GM12878 (cell line): ENCODE results near the gene LDHA. TPM values are rescaled to one million over a fixed set of nuclear protein-coding genes. Genes with fewer than 3 reads are reported as not detected.

Source experiments
- CEBPB ChIP-seq, 2 experiments: fragments of 150-350 bp in 1 of 2; IDR thresholded peaks; 2 replicates each; pipeline ENCODE4 v1.6.1; 2012 to 2014; ENCODE audit warnings: low read depth in 2 of 2, low read length in 2 of 2, borderline replicate concordance in 1 of 2, inconsistent platforms in 1 of 2
- HCFC1 ChIP-seq: fragments of 150-350 bp; IDR thresholded peaks from 2 replicates; pipeline ENCODE4 v1.6.1; 2014; ENCODE audit warnings: low read length
- IRF4 ChIP-seq: IDR thresholded peaks from 2 replicates; pipeline ENCODE4 v1.6.1; 2011; ENCODE audit warnings: low read depth, low read length
- MTA2 ChIP-seq: fragments of 450-650 bp; IDR thresholded peaks from 2 replicates; pipeline ENCODE4 v1.6.1; 2016; ENCODE audit warnings: low read depth, mild to moderate bottlenecking, moderate library complexity
- PAX8 ChIP-seq: fragments of 450-650 bp; IDR thresholded peaks from 2 replicates; pipeline ENCODE4 v1.6.1; 2017; ENCODE audit warnings: mild to moderate bottlenecking, moderate library complexity
- POLR2AphosphoS2 ChIP-seq: IDR thresholded peaks from 2 replicates; pipeline ENCODE4 v1.6.1; 2011; ENCODE audit warnings: low read depth, mild to moderate bottlenecking, low read length, improper control_type of control experiment, moderate library complexity
- SMAD5 ChIP-seq: IDR thresholded peaks from 2 replicates; pipeline ENCODE4 v1.6.1; 2016; ENCODE audit warnings: antibody characterized with exemption, low read depth
- SP1 ChIP-seq: IDR thresholded peaks from one replicate; pipeline ENCODE4 v1.6.1; 2011; ENCODE audit warnings: low read depth, low read length
- TBL1XR1 ChIP-seq: IDR thresholded peaks from 2 replicates; pipeline ENCODE4 v1.6.1; 2012; ENCODE audit warnings: low read depth, low read length, improper control_type of control experiment
- polyA plus RNA-seq, 11 experiments: library from polyadenylated mRNA; depleted of rRNA in 4 of 11; unstranded in 6 of 11; stranded (reverse) in 5 of 11; fragments of >200 nt; fragmentation: Nextera tagmentation in 4 of 11; fragmentation: Illumina TruSeq in 1 of 11; extraction: Ambion mirVana in 4 of 11; extraction: Trizol in 1 of 11; gene quantifications; 1 replicate in 1 of 11; 2 replicates in 10 of 11; pipeline versions ENCODE4 v1.2.1 to v1.2.3, GENCODE V29; 2011 to 2016; ENCODE audit warnings: inconsistent platforms in 2 of 11, missing spikeins in 2 of 11, low read depth in 1 of 11
- total RNA-seq, 4 experiments: library from RNA; depleted of rRNA in 3 of 4; stranded (reverse); fragments of >200 nt in 3 of 4; fragmentation: Illumina TruSeq in 1 of 4; extraction: Trizol in 1 of 4; gene quantifications; 2 replicates each; pipeline versions ENCODE4 v1.2.1 to v1.2.3, GENCODE V29; 2013 to 2021
- TF ChIP-seq, protein P1 (sequence below): IDR thresholded peaks from 2 replicates; pipeline ENCODE4 v1.6.1; 2012; ENCODE audit warnings: improper control_type of control experiment, low read depth, low read length; ENCODE audit not compliant: insufficient replicate concordance

LDHA gene
- total and polyA plus RNA-seq, 10 of the 15 experiments (the other 5 are each of a cell fraction or from before 2014, with no cell fraction given), result 773 to 2,300 (median 1,367) TPM

DNA sequence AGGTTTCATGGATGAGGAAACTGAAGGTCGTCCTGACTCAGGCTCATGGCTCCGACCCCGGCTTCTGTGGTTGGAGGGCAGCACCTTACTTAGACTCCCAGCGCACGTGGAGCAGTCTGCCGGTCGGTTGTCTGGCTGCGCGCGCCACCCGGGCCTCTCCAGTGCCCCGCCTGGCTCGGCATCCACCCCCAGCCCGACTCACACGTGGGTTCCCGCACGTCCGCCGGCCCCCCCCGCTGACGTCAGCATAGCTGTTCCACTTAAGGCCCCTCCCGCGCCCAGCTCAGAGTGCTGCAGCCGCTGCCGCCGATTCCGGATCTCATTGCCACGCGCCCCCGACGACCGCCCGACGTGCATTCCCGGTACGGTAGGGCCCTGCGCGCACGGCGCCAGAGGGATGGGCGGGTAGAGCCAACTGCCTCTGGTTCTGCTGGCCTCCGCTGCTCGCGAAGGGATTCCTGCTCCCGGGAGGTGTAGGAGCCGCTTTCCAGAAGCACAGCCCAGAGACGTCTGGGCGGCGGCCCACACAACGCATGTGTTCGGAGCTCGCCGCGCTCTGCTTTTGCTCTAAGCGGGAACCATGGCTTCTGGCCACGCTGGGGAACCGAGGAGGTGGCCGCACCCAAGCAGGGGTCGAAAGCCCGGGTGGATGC, at the start of gene LDHA (continued):
- TF ChIP-seq MTA2 (no peak), SMAD5 (peak; percentile 97), PAX8 (no peak), HCFC1 (0 out of 2 replicates have a peak, but pooled peaks have one; percentile 22), CEBPB (IDR thresholded peaks at IDR 0.05; ENCODE audit: borderline replicate concordance in 1 of 2, low read depth in 2 of 2, low read length in 2 of 2) (no peak), TBL1XR1 (no peak), POLR2AphosphoS2 (peak; percentile 99), IRF4 (no peak), SP1 (peak; percentile 54)
- TF ChIP-seq, protein P1, sequence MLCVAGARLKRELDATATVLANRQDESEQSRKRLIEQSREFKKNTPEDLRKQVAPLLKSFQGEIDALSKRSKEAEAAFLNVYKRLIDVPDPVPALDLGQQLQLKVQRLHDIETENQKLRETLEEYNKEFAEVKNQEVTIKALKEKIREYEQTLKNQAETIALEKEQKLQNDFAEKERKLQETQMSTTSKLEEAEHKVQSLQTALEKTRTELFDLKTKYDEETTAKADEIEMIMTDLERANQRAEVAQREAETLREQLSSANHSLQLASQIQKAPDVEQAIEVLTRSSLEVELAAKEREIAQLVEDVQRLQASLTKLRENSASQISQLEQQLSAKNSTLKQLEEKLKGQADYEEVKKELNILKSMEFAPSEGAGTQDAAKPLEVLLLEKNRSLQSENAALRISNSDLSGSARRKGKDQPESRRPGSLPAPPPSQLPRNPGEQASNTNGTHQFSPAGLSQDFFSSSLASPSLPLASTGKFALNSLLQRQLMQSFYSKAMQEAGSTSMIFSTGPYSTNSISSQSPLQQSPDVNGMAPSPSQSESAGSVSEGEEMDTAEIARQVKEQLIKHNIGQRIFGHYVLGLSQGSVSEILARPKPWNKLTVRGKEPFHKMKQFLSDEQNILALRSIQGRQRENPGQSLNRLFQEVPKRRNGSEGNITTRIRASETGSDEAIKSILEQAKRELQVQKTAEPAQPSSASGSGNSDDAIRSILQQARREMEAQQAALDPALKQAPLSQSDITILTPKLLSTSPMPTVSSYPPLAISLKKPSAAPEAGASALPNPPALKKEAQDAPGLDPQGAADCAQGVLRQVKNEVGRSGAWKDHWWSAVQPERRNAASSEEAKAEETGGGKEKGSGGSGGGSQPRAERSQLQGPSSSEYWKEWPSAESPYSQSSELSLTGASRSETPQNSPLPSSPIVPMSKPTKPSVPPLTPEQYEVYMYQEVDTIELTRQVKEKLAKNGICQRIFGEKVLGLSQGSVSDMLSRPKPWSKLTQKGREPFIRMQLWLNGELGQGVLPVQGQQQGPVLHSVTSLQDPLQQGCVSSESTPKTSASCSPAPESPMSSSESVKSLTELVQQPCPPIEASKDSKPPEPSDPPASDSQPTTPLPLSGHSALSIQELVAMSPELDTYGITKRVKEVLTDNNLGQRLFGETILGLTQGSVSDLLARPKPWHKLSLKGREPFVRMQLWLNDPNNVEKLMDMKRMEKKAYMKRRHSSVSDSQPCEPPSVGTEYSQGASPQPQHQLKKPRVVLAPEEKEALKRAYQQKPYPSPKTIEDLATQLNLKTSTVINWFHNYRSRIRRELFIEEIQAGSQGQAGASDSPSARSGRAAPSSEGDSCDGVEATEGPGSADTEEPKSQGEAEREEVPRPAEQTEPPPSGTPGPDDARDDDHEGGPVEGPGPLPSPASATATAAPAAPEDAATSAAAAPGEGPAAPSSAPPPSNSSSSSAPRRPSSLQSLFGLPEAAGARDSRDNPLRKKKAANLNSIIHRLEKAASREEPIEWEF, result no peak
- TF ChIP-seq, all 136 proteins: peak for 56
